T-helper 9 cell (primary cell): Measurements from ENCODE around the gene TEX264.
"Not testable (repeated sequence)": the region's sequence is repeated elsewhere in the genome, so short reads cannot be mapped to it uniquely, and the experiment has no call there.

ENCODE experiments used
- DNase-seq: peaks from one replicate; pipeline ENCODE4 v3.0.0-alpha.2; 2020

Gene TEX264

DNA sequence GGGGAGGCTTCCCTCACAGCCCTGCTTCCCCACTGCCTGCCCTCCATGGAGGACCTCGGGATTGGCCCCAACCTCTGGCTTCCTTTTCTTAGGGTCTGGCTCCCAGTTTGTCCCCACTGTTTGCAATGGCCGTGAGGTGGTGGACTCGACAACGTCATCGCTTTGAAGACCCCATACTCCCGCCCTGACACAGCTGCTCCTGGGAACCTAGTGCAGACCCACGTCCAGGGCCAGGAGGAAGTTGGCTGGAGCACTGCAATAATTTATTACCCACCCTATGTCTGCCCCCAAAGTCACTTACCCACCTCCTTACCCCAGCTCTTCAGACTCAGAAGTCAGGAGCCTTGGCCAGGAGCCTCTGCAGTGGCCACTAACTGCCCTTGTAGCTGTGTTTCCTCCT lies 46.9 kb downstream of the TEX264 start:
- DNase-seq = no peak

DNA sequence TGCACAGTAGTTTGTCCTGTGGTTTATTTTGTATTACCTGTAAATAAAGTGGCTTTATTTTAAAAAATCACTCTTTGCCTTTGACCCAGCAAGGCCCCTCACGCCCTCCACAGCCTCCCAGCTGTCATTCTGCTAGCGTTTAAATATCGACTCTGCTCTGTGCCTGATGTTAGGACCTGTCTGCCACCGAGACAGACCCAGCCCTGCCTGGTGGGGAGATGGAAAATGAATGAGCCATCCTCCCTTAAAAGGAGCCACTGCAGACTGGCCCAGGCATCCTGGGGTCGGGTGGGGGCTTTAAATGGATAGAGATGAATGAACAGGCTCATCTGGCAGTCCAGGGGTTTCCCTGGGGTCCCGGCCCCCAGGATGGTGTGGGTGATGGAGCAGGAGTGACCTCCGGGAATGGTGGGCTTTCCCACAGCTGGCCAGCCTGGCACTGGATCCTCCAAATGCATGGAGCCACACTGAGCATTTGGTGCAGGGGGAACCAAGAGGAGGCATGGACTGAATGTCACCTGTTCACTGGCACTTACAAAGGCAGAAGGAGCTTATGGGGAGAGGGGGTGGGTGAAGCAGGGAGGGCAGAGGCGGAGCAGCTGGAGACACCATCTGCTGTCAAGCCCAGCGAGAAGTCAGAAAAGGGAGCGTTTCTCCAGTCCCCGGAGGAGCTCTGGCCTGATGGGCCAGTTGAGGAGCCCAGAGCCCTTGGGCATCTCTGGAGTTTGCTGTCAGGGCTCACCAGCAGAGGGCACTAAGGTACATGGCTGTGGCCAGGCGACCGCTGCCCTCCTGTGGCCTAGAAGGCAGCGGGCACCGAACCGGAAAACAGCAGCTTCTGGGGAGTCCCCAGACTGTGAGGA lies 47.7 kb downstream of the TEX264 start:
- DNase-seq = no peak

- no peak for DNase-seq
Measured at GRCh38 chr3:51719410-51720025, 48.5 kb downstream of the TEX264 start.

DNA sequence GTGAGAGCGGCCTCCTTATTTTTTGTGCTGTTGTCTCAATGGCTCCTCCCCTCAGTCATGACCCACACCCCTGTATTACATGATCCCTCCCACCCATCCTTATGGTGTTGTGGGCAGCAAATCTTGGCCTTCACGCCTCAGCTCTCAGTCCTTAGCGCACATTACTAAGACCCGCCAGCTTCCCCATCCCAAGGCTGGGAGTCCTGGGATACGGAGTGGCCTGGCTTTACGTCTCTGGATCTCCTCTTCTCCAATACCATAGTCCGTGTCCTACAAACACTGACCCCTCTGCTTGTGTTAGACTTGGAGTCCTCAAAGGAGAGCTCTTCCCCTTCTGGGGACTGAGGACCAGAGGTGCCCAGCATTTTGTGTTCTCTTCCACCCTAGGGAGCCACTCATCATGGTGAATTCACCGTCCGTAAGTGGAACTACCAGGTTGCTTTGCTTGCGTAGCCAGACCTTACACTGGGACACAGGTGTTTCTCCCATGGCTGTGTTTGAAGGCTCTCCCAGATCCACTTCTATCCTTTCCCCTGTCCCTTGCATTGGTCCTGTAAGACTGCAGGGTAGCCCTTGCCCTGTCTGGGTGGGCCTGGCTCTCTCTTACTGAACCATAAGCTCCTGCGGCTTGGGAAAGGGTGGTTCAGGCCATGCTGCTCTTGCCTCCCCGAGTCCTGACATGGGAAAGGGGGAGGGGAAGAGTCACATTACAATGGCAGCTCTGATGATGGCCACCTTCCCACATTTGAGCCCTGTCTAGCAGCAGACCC lies 49.4 kb downstream of the TEX264 start:
- DNase-seq = no peak

GRCh38 chr3:51721062-51721745 lies 50.2 kb downstream of the TEX264 start:
- DNase-seq = no peak

DNA sequence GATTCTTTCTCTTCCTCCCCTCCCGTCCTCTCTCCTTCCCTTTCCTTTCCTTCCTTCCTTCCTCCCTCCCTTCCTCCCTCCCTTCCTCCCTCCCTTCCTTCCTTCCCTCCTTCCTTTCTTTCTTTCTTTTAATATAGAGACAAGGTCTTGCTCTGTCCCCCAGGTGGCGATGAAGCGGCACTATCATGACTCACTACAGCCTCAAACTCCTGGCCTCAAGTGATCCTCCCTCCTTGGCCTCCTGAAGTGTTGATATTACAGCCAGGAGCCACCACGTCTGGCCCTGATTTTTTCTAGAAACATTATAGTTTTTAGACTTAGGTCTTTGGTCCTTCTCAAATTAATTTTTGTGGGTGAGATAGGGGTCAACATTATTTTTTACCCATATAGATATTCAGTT lies 51.3 kb downstream of the TEX264 start:
- DNase-seq = no peak

DNA sequence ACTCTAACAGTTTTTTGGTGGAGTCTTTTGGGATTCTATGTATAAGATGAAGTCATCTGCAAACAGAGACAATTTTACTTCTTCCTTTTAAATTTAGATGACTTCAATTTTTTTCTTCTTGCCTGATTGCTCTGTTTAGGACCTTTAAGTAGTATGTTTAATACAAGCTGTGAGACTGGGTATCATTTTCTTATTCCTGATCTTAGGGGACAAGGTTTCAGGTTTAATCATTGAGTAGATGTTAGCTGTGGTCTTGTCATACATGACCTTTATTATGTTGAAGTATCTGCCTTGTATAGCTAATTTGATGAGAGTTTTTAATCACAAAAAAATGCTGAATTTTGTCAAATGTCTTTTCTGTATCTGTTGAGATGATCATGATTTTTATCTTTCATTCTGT lies 56.4 kb downstream of the TEX264 start:
- no peak for DNase-seq

- no peak for DNase-seq
Measured at GRCh38 chr3:51729042-51729633, 58.1 kb downstream of the TEX264 start.

DNA sequence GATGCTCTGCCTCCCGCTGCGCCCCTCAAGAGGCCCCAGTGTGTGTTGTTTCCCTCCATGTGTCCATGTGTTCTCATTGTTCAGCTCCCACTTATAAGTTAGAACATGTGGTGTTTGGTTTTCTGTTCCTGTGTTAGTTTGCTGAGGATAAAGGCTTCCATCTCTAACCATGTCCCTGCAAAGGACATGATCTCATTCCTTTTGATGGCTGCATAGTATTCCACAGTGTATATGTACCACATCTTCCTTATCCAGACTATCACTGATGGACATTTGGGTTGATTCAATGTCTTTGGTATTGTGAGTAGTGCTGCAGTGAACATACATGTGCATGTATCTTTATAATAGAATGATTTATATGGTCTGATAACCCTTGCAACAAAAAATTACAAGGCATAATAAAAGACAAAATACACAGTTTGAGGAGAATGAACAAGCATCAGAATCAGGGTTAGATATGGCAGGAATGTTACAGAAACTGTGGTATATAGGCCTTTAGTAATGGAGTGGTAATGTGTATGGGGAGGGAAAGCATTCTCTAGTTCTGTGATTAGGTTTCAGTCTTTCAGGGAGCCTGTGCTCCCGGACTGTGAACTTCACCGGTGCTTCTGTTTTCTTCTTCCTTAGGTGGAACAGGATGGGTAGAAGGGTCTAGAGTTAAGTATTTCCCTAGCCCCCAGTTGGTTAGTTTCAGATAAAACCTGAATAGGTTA lies 63.0 kb downstream of the TEX264 start:
- no peak for DNase-seq

- DNase-seq = no peak
Measured at GRCh38 chr3:51734572-51734907, 63.5 kb downstream of the TEX264 start.

DNA sequence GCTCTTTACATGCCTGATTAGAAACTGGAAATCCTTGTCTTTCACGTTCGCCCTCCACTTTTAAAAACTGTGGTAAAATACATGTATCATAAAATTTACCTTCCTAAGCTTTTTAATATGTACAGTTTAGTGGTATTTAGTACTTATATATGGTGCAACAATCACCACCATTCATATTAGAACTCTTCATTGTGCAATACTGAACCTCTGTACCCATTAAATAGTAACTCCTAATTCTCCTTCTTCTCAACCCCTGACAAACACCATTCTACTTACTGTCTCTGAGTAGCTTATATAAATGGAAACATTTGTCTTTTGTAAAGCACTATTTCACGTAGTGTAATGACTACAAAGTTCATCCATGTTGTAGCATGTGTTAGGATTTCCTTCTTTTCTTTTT lies 64.0 kb downstream of the TEX264 start:
- no peak for DNase-seq

- no peak for DNase-seq
Measured at GRCh38 chr3:51735950-51736349, 64.9 kb downstream of the TEX264 start.

DNA sequence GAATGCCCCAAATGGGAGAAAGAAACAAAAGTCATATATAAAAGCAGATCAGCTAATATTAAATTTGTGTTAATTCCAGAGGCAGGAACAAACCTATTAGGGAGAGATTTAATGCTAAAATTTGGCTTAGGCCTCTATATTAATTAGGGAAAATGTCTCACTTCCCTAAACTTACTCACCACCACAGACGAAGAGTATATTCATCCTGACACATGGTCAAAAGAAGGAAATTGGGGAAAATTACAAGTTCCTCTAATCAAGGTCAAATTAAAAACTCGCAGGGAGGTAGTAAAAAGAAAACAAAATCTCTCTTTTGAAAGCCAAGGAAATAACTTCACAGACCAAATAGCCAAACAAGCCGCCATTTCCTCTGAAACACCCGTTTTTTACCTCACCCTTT lies 68.1 kb downstream of the TEX264 start:
- no peak for DNase-seq

DNA sequence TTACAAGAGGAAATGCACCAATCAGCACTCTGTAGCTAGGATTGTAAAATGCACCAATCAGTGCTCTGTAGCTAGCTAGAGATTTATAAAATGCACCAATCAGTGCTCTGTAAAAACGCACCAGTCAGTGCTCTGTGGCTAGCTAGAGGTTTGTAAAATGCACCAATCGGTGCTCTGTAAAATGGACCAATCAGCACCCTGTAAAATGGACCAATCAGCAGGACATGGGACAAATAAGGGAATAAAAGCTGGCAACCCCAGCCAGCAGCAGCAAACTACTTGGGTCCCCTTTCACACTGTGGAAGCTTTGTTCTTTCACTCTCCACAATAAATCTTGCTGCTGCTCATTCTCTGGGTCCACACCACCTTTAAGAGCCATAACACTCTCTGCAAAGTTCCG lies 71.3 kb downstream of the TEX264 start:
- DNase-seq = not testable (repeated sequence)

DNA sequence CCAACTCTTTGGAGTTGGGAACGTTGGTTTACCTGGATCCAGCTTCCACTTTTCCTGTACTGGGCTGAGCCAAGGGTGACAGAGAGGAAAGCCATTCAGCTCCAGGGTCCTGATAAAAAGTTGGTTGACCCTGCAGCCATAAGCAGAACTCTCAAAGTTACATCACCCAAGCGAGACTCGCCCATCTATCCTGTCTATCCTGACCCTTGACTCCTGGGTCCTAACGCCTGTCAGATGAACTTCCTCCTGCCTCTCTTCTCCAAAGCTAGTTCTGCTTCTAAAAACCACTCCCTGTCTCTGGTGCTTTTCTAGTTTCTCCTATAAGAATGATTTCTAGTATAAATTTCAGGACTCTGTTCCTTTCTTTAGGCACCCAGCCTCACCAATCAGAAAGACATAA lies 71.9 kb downstream of the TEX264 start:
- not testable (repeated sequence) for DNase-seq

- no peak for DNase-seq
Measured at GRCh38 chr3:51747840-51748239, 76.8 kb downstream of the TEX264 start.

DNA sequence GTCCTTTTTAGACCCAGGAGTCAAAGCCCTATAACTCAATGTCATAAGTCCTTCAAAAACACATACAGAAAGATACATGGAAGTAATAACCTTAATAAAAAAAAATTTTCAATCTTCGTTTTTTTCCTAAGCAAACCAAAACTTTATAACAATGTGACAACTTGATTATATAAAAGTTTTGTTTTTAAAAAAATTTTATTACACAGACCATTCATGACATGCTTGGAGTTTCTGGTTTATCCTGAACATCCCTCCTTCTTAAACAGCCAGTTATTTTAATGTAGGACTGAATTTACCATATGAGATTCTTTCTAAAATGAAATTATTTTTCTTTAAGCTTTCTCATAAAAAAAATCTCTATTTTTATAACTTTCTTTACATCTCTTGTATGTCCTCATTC lies 77.3 kb downstream of the TEX264 start:
- no peak for DNase-seq

DNA sequence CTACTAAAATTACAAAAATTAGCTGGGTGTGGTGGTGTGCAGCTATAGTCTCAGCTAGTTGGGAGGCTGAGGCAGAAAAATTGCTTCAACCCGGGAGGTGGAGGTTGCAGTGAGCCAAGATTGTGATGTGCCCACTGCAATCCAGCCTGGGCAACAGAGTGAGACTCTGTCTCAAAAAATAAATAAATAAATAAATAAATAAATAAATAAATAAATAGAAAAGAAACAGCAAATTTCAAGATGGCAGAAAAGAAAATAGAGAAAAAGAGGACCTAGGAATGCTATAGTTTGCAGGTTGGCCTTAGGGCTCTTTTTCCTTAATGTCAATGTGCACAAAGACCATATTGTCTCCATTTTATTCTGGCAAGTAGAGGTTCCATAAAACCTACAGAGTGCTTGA lies 79.8 kb downstream of the TEX264 start:
- no peak for DNase-seq

DNA sequence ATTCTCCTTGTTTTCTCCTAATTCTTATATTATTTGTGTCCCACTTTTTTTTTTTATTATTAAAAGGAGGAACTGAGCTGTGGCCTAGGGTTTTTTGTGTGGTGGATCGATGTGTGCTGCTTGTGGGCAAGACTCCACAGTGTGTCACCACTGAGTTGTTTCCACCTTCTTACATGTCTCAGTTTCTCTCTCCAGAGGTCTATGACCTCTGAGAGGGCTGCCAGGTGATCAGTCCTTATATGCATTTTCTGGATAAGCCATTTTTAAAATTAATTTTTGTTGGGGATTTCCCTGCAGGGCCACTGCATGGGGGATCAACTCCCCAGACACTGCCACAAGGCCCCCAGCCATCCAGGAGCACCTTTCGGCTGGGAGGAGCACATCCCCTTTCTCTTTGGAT lies 80.2 kb downstream of the TEX264 start:
- DNase-seq = no peak
